ENCODE data around the gene FDX1.

GRCh38 chr11:110488446-110488845 lies 58.7 kb downstream of the FDX1 start:
- TF ChIP-seq GATA2 (IDR thresholded peaks at IDR 0.05; ENCODE audit: low read depth, low read length) (no peak), GATA3 (IDR thresholded peaks at IDR 0.05; ENCODE audit: low read depth, low read length) (no peak)
